SHP77 treated with DMSO at 0.1 percent for 48 hours (cell line): ENCODE measurements around the gene NTRK2.

Source experiments
- DNase-seq: peaks from one replicate; lab custom pipeline; 2025; lab: John Stamatoyannopoulos, UW

The NTRK2 gene

DNA sequence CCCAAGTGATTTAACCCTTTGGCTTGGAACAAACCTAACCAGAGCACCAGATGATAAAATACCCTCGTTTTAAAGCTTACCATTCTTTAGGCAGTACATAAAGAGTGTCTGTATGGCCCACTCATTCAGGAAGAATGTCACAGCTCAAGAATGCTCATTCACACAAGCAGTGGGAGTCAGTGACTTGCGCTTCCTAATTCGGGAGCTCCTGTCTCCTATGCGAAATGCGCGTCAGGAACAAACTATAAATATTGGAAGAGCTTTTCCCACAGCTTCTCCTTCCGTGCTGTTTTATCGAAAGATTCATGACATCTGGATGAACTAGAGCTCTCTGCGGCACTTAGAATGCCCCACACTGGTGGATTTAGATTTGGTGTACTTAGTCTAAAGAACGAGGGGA lies 66.6 kb downstream of the NTRK2 start:
- DNase-seq, result no peak

DNA sequence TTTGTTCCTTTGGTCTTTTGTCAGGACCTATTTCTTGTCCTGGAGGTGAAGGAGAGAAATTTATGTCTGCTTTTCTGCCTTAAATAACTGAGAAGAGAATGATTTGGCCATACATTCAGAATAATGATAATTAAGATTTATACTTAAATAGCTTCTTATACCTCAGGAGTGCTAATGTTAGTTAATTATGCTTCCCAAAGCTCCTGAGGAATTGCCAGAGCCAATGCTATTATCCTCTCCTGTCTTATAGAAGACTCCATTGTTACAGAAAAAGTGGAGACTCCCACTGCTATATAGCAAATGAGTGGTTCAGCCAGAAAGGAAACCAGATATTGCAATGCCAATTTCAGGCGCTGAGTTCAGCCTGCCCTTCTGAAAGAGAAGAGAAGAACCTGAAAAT lies 67.0 kb downstream of the NTRK2 start:
- DNase-seq, result no peak

DNA sequence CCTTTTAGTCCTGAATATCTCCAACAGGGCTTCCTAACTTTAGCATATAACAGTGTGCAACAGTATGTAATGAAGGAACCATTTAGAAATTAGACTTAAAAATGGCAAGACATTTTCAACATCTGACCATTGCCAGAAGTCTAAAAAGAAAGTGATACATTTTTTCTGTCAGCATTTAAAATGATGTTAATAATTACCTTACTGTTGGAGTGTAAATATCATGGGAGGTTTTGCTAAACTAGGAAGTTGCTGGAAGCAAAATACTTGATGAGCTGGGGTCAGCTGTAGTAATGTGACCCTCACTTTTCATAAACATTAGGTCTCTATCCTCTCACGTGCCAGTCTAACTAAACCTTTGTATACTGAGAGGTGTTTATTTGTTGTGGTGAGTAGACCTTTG lies 68.8 kb downstream of the NTRK2 start:
- DNase-seq, result no peak

DNA sequence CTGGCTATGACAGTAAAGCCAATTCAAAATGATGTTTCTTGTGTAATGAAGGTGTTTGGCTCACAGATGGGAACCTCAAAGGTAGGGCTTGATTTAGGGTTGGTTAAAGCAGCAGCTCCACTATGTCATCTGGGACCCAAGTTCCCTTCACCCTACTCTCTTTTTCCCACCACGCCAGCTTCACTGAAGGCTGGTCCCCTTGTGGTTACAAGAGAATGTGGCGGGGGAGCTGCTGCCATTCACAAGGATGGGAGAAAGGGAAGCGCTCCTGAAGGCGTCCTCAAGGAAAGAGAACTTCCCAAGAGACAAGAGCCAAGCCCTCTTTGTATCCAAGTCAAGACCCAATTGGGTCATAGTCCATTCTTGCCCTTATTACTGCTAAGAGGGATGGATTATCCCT lies 72.7 kb downstream of the NTRK2 start:
- DNase-seq, result no peak

DNA sequence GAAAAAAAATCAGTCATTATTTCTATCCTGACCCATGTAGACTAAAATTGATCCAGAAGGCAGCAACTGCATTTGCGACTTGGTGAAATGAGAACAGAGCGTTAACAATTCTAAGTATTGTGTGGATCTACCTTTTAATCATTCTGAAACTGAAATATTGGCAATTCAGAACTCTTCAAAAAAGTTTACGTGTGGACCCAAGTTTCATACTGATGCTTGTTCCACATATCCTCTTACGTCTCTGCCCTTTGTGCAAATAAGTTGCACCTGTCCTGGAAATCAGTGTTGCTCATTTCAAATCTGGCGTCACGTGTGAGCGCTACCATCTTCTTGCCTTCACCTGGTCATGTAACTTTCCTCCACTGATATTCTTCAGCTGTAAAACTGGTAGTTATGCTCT lies 74.7 kb downstream of the NTRK2 start:
- DNase-seq, result no peak

DNA sequence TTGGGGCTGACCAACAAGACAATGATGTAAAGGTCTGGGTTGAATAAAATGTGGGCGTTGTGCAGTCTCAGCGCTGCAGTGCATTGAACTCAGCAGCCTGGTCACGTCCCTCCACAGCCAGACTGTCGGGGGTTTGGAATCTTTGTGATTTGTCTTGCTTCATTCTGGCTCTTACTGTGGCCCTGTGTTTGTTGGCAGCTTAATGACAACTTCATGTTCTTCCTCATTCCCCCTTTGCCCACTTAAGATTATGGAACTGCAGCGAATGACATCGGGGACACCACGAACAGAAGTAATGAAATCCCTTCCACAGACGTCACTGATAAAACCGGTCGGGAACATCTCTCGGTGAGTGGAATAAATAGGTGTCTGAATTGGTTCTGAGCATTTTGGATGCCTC lies 75.2 kb downstream of the NTRK2 start:
- DNase-seq, result no peak

DNA sequence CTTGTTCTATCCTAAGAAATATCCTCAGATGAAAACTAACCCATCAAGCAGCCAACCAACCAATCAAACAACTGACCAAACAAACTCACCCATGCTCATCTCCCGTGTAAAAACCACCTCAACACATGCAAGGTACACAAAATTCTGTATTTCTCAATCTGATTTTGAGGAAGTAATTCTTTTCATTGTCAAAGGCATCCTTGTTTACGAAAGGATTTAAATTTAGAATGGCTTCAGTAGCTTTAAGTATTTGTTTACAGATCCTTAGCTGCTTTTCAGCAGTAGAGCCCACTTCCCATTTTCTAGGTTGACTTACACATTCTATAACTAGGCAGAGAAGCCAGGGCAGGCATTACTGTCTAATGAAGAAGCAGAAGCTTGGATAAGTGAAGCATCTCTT lies 78.6 kb downstream of the NTRK2 start:
- no peak for DNase-seq

DNA sequence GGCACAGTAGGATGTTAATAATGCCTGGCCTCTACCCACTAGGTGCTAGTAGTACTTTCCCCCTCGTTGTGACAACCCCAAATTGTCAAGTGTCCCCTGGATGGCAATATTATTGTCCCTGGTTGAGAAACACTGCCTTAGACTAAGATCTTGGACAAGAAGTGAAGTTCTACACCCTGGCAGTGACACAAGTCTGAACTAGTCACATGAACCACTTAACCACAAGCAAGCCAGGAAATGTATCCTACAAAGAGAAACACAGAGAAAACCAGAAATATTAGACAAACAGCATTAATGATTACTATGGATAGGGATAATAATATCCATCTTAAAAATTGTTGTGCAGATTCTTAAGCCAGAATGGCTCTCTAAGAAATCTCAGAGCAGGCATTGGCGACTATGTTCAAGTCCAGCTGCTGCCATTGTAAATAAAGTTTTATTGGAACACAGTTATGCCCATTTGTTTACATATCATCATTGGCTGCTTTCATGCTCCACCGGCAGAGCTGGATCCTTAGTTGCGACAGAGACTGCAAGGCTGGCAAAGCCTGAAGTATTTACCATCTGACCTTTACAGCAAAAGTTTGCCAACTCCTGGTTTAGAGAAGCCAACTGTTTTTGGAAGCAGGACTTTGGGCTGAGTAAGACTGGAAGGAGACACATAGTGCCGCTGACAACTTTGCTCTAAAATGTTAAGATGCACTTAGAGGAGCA lies 80.8 kb downstream of the NTRK2 start:
- no peak for DNase-seq

DNA sequence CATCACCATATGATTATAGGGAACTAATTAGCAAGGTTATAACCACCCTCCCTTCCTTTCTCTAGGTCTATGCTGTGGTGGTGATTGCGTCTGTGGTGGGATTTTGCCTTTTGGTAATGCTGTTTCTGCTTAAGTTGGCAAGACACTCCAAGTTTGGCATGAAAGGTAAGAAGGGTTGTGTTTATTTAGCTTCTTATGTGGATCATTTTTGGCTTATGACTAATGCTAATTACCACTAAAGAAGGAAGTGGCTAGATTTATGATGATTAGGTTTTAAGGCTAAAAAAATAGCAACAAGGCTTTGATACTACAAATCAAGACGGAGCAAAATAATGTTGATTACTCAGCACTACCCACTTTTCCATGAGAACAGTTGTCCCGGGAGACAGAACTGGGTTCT lies 82.4 kb downstream of the NTRK2 start:
- no peak for DNase-seq

DNA sequence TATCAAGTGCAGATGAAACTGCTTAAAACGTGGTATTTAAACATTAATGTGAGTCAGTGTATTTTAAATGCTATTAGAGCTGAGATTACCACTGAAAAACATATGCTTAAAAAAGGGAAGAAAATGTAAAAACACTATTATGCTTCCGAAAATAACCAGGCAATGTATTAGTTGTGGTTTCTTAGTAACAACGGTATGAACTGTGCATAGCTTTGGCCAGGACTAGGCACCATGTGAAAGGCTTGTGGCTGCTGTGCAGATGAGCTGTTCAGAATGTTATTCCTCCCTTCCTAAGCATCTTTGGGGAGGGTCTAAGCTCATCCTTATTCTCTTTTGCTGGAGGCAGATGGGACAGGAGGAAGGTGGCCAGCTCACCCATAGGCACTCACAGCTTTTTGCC lies 84.9 kb downstream of the NTRK2 start:
- no peak for DNase-seq

DNA sequence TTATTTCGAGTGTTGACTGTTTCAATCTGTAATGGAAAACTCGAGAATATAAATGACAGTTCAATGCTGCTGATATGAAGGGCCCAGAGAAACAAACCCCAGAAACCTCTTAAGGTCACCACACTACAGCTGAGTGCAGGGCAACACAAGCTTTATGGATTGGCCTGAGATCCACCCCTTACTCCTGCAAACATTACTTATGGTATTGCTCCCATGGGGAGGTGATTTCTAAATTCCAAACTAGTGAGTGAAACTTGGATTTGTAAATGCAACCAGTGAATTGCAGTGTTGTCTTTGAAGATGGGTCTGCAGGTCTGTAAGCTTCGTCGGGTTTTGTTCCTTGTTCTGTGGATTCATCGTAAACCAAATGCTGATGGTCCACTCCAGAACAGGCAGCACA lies 85.4 kb downstream of the NTRK2 start:
- no peak for DNase-seq

DNA sequence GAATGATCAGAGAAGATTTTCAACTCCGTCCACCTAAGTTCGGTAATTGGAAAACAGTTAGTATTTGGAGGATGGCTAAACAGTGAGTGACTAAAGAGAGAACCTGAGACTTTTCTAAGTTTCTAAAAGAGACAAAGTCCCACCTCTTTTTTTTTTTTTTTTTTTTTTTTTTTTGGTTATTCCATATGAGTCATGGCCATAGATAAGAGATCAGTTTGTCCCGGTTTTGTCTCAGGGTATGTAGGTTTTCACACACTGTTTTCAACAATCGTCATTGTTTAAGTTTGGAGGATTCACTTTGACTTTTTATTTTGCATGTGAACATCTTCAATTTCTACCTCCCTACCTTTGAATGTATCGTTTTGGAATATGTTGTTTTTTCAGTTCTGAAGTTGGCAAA lies 85.9 kb downstream of the NTRK2 start:
- DNase-seq, result no peak

DNA sequence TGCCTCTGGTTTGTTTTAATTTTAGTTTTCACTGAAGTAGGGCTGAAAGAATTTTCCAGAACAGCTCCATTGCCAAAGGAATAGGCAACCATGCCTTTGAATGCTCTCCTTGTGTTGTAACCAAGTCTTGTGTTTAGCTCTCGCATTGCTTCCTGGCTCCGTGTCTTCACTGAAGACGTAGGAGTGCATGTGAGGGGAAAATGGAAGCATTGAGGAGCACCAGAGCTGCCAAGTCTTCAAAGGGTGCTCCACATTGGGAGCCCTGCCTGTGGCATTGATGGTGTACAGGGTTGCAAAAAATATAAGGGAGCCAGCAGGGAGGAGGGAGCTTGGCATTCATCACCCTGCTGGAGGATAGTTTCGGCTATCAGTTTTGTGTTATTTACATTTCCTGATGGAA lies 86.6 kb downstream of the NTRK2 start:
- no peak for DNase-seq

DNA sequence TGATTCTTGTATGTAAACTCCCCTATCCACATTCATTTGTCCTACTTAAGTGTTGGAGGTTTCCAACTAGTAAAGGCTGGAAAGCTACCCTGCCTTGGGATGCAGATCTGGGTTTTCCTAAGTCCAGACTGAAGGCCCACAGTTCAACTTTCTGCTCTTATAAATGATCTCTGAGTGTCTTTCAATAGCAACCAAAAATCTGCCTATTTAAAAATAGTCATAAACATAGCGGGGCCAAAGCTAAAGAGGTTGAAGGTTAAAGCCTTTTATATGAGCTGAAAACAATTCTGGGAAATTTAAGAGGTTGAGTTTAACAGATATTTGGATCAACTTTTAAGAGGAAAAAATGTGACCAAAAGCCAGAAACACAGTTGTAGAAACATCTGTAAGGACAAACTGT lies 87.2 kb downstream of the NTRK2 start:
- no peak for DNase-seq

DNA sequence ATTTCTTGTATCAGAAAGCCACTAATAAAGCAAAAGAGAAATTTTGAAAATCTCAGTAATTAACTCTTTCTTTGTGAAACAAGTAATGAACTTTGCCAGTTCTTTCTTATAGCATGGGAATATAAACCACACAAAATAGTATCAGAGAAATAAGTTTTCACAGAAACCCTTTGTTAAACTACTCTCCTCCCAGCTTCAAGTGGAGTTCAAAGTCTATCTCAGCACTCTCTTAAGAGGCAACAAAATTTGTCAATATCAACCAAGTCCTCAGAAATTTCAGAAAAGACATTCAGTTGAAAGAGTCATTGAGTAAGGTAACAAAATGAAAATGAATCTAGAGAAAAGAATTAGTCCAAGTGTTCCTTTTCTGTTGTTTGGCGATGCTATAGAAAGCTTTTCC lies 89.3 kb downstream of the NTRK2 start:
- no peak for DNase-seq

DNA sequence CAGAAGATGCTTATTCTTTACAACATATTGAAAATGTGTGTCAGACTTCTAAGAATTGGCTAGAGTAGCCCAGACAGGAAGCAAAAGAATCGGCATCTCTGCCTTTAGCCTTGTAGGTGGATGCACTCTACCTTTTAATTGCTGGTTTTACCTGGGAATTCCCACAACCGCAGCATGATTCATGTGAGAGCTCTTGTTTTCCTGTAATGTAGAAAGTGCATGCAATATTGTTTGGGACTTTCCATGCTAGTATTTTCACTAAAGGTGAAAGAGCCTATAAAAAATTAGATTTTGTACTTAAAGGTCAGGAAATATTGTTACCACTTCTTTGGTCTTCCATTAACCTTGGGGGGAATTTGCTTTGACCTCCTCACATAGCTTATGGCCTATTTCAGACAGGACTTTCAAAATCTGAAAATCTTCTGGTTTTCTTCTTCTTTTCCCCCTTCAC lies 89.8 kb downstream of the NTRK2 start:
- no peak for DNase-seq

DNA sequence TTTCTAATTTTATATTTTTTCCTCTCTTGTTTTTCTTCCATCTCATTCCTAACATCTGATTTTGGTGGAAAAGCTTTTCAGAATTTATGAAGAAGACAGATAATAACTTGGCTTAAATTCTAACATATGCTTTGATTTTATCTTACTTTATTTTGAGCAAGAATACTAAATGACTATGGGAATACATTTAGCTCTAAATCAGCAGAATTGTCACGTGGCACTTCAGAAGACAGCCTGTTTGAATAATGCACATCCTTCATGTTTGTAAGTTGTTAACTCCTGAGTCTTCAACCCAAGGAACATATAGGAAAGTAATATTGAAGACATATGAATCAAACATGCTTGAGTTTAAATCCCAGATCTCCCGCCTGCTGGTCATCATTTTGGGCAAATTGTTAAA lies 90.3 kb downstream of the NTRK2 start:
- DNase-seq, result no peak

DNA sequence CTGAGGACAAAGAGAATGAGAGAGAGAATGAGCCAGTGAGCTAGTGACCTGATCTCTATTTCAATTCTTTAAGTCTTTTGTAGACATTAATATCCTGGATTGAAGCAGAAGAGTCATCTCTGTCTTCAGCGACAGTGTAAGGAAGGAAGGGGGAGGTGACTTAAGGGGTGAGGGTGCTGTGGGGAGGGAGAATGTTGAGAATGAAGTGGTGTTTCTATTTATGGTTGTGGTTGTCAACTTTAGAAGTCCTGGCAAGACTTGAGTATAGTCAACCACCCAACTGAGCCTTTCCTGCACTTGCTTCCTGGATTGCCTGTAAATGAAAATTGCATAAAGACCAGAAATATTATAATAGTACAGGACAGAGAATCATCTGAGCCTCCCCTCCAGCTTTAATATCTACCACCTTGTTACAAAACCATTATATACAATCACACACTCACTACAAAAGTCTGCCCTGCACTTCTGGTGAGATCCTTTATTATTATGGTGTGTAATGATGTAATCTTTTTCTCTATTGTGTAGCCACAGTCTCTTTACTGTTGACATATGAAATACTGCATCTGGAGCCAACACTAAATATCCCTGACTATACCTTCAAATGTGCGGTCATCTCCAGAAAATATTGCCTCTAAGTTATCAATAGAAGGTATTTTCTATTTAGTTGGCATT lies 91.7 kb downstream of the NTRK2 start:
- no peak for DNase-seq

DNA sequence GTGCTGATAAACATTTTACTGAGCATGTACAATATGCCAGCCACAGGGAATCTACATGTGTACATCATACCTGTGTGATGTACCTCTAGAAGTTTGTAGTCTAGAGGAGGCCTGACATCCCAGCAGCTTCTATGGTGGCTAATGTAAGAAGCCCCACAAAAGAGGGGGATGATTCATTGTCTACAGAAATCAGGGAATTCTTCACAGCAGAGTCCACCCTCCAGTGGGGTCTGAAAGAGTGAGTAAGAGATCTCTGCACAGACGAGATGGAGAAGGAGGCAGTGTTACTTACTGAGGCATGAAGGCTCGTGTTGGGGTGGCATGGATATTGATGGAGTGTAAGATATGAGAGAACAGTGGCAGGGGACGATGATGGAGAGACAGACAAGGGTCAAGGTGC lies 103.0 kb downstream of the NTRK2 start:
- no peak for DNase-seq

DNA sequence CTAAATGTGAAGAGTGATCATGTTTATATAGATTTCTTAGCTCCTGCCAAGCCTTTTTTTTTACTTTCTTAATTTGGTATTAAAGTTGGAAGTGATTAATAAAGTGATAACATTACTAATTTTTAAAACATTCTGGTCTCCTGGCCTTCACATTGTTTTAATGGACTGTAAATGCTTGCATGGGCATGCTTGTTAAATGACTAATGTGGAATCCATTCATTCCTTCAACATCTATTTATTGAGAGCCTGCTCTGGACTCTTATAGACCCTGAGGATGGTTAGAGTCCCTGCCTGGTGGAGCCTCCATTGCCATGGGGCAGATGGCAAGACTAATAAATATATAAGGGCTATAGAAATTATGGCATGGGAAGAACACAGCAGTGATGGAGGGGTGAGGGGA lies 103.5 kb downstream of the NTRK2 start:
- no peak for DNase-seq

DNA sequence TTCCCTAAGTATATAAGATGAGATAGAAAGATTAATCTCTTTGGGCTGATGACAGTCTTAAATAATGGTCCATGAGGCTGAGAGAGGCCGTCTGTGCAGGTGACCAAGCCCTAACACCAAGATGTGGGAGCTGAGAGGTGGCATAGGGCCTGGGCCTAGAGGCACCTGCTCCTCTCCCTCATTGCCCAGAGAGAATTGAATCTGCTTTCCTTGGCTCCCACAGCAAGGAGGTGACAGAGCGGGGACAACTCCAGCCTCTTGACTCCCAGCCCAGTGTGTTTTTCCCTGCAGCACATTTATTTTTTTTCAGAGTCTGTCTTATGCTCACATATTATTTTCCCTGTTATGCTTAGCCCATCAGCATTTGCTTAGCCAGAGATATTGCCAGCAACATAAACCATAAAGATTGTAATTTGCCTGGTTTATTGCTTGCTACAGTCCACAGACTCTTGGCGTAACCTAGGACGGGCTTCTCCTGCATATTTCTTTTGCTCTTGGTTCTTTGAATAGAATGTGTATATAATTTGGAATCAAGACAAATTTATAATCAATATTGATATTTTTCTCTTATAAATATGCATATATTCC lies 105.6 kb downstream of the NTRK2 start:
- DNase-seq, result no peak

DNA sequence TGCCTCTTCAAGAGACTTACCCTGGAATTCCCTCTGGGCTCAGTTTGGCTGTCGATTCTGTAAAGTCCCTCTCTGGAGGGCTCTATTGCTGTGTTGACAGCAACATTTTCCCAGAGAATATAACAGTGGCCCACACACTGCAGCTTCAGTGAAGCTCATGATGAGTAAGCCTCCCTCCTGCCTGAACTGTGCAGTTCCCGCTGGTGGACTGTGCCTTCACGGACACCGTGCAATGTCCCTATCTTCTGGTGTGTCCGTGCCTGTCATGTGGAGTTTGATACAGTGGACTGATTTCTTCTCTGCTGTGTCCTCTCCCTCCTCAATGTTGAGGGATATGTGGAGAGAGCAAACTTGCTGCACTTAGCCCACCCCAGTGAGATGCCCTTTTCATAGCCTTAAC lies 109.0 kb downstream of the NTRK2 start:
- no peak for DNase-seq

DNA sequence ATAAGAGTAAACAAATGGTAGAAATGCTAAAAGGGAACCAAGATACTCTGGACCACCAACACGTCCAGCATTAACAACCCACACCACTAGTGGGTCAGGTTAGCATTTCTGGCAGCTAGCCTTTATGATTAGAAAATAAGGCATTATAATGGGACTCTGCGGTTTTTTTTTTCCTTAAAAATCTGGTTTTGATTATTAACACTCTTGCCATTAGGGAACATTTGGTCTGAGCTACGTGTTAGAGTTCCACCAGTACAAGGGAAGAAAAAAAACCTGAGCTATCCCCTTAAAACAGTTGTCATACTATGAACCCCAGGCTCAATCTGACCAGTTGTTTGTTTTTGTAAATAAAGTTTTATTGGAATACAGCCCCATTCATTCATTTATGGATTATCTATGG lies 110.4 kb downstream of the NTRK2 start:
- no peak for DNase-seq

DNA sequence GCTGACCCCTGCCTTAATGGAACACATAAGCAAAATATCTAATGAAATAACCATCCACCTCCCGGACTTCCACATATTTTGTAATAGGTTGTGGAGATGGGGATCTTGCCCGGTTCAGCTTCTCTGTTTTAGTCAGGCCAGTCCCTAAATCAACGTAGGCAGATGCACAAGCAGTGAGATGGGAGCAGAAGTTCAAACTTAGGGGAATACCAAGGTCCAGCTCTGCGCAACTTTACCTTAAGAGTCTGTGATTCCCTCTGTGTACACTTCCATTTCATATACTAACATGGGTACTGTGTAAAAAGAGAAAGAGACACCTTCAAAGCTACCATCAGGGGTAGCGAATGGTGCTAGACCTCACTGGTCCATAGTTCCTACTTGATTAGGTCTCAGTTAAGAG lies 110.9 kb downstream of the NTRK2 start:
- DNase-seq, result no peak
